CD4-positive, alpha-beta T cell treated with Interleukin-2 at 100 ng/mL for 4 hours (primary cell): ENCODE results near the gene POMGNT1.

Experiments
- DNase-seq: peaks from one replicate; pipeline ENCODE4 v3.0.0-alpha.2; 2020; ENCODE audit warnings: low spot score

The POMGNT1 gene

DNA sequence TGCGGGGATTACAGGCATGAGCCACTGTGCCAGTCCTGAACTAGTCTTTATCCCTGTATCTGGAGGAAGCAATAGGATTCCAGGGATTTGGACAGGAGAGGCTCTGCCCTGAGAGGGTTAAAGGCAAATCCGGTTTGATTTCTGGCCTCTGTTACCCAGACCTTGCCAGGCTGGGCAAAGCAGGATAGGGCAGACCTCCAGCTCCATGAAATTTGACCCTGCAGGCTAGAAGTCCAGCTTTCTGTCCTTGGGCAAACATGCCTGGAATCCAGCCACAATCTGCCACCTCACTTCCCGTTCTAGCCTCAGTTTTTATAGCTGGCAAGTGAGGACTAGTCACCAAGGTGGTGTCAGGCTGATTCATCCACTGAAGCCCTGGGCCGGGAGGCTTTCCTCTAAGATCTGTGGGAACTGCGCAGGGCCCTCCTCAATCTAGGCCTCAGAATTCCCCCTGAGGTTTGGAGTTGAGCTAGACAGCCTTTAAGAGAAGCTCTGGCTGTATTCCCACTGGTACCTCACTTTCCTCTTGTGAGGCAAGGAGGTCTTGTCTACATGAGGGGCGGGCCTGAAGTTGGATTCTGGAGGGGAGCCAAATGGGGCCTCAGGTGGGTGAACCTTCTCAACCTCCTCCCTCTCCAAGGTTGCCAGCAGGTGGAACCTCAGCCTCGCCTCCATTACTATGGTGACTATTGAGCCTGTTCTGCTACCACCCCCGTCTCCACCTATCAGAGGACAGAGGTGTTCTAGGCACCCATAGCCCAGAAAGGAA lies 15.0 kb downstream of the POMGNT1 start:
- no peak for DNase-seq

DNA sequence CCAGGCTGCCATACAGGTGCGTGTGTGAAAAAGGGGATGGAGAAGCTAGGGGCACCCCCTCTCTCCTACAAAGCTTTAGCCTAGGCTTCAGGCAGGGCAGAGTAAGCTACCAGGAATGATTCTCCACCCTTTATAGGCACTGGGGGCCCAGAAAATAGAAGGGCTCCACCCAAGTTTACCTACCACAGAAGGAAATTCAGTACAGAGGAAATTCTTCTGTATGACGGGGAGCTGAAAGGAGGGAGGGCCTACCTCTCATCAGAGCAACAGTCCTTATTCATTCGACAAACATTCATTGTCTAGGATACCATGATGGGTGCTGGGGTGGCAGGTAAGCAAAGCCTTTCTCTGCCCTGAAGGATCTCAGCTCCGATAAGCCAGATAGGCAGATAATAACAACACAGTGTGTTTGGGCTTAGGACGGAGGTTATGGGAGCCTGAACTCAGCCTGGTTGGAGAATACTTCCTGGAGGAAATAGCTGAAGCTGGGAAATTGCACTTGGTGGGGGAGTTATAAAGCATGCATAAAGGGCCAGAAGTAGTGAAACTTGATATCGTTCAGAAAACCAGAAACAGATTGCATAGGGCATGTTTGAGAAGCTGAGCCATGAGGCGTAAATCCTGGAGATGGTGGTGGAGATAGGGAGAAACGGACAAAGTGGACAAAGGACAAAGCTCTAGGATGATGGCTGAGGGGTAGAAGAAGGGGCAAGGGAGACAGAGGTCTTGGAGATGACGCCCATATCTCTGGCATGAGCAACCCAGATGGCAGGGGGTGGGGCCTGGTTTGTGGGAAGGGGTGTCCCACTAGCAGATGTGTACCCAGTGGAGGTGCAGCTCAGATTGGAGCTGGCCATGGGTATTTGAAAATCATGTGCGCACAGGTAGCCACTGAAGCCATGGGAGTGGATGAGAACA lies 16.6 kb downstream of the POMGNT1 start:
- DNase-seq, result no peak

DNA sequence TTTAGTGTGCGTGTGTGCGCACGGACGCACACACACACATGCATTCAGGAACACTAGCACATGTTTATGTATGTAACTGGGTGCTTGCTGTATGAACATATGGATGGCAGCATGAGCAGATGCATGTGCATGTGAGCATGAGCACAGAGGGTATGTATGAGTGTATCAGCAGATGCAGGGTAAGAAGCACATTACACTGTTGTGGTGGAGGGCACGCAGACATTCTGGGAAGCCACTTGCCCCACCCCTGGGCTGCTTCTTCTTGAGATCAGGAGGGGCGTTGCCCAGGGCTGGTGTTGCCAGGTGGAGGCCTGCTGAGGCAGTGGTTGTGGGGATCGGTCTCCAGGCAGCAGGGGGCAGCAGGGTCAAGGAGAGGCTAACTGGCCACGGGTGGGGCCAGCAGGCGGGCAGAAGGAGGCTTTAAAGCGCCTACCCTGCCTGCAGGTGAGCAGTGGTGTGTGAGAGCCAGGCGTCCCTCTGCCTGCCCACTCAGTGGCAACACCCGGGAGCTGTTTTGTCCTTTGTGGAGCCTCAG lies 18.1 kb downstream of the POMGNT1 start:
- DNase-seq, result no peak

DNA sequence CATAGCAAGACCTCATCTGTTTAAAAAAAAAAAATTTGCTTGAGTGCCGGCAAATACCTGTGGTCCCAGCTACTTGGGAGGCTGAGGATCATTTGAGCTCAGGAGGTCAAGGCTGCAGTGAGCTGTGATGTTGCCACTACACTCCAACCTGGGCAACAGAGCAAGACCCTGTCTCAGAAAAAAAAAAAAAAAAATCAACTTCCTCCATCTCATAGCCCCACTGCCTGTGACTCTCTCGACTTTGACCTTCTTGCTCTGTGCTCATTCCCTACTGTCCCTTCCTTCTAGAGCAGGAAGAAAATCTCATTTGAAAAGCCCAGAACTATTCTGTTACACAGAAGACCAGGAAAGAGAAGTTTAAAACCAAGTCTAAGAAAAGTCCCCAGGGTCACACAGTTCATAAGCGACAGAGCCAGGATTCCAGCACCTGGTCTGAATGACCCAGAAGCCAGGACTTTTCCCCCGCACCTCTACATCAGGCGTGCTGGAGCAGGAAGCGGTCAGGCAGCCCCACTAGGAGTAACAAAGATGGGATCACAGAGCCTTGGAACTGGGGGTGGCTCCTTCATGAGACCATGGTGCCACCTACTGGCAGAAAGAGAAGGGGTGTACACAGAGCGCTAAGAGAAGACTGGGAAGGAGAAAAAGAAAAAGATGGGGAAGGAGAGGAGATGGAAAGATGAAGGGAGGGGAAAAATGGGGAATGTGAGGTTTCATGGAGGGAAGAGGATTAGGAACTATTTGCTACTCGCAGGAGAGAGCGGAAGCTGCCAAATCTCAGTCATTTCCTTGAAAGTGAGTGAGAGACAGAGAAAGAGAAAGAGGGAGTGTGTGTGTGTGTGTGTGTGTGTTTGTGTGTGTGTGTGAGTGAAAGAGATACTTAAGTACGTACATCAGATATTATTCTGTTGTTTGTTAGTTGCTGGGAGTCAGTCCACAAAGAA lies 18.8 kb downstream of the POMGNT1 start:
- peak; percentile 72 for DNase-seq

DNA sequence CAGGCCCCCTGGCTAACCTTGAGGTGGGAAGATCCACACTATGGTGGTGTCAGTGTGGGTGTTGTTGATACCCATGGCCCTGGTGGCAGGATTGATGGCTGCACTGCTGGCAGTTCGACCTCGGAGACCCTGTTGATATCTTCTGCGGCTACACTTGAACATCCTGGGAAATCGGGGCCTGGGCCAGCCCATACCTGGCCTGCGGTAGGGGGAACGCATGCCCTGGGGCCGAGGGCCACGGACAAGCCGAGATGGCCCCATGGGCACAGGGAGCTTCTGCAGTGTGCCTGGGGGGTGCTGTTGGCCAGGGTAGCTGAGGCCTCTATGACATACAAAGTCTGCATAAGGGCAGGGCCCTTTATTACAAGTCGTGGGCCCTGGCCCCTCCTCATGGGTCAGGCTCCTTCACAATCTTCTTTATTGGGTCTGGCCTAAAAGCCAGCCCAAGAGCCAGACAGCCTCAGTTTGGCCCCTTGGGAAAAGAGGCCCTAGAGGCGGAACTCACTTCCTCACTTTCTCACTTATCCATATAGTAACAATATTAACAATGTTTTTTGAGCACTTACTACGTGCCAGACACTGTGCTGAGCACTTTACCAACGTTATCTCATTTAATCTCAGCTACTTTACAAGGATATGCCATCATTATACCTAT lies 21.9 kb downstream of the POMGNT1 start, which contains the start of gene P3R3URF:
Gene P3R3URF (minus strand): TSS at position 278 of the 655 bp plus-strand sequence. CDS start 17 bp downstream, at position 261.
- DNase-seq, result no peak

DNA sequence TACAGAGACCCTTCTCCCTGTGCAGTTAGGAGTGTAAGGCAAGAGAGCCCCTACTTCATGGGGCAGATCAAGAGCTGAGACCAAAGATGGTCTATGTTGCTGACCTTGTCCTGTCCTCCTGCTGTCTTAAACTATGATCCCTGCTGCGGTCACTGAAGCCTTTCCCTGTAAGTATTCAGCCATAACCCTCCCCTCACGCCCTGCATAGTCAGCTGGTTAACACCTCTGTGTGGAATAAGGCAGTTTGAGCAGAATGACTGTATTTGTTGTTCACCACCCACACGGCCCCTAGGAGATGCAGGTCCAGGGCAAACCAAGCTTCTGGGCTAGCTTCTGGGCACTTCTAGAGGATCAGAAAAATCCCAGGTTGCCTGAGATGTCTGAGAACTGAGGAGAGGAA lies 23.0 kb downstream of the POMGNT1 start:
- DNase-seq, result no peak

DNA sequence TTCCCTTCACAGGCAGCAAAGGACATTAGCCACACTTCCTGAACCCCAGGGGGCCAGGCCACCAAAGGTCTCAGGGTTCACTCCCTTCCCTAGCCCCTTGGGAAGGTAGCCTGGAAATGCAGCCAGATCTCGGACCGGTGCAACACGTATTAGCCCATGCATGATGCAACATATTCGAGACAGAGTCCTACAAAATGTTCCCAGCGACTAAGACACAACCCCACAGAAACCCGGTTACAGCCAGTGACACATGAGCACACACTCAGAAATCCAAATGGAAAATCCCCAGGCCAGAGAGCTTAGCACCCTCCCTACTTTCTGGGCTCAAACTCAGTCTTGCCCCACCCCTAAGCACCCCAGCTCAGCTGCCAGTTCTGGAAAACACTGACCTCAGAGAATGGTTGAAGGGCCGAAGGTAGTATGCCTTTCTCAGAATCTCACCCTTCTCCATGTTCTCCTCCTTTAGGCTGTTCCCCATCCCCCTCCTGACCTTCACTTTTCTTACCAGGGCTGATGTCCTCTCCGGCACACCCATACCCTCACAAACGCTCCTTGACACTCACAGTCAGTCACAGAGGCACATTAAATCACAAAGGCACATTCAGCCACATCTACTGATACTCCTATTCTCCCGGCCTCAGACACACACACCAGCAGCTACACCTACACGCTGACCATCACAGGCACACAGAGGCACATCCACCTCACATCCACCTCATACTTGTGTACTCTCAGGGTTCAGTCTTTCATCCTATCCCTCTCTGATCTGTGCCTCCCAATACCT lies 23.6 kb downstream of the POMGNT1 start, which contains the start of gene TSPAN1:
Gene TSPAN1 (plus strand): TSS at position 640 of the 784 bp plus-strand sequence. CDS start 6,021 bp downstream, outside the sequence.
- no peak for DNase-seq

DNA sequence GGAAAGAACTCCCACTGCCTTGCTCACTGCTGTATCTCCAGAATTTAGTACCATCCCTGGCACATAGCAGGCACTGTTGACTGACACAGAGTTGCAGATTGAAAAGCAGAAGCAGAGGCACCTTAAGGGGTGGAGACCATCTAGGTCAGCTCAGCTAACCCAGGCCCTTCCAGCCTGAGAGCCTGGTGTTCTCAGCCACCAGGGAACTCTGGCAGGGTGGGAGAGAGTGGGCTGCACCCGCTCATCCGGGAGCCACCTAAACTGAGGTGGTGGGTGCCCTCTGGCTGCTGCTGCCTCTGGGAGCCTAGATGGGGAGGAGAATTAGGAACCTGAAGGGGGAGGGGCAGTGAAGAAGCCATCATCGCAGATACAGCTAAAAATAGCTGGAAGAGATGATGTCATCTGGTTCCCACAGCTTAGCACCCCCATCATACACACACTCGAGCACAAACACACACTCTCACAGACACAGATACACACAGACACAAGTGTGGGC lies 24.8 kb downstream of the POMGNT1 start:
- DNase-seq, result no peak

DNA sequence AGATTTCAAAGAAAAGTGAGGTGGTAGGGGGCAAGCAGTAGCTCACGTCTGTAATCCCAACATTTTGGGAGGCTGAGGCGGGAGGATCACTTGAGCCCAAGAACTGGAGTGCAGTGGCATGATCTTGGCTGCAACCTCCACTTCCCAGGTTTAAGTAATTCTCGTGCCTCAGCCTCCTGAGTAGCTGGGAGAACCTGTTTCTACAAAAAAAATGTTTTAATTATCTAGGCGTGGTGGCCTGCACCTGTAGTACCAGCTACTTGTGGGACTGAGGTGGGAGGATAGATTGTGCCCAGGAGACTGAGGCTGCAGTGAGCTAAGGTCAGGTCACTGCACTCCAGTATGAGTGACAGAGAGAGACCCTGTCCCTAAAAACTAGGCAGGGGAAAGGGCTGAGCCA lies 25.9 kb downstream of the POMGNT1 start:
- no peak for DNase-seq

DNA sequence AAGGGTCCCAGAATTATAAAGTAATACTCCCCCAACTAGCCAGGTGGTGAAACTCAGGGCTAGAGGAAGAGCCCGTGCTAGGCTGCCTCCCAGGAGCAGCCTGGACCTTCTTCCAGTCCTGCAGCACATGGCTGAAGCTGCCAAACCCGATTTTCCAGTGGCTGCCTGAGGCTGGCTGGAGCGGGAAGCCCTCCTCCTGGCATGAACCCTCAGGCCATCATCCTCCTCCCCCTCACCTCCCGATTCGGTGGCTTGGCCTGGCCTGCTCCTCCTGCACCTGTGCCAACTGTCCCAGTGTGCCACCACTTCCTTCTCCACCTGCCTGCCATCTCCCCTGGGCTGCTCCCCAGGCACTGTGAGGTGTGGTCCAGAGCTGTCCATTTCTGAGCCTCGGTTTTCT lies 26.4 kb downstream of the POMGNT1 start:
- DNase-seq, result no peak

DNA sequence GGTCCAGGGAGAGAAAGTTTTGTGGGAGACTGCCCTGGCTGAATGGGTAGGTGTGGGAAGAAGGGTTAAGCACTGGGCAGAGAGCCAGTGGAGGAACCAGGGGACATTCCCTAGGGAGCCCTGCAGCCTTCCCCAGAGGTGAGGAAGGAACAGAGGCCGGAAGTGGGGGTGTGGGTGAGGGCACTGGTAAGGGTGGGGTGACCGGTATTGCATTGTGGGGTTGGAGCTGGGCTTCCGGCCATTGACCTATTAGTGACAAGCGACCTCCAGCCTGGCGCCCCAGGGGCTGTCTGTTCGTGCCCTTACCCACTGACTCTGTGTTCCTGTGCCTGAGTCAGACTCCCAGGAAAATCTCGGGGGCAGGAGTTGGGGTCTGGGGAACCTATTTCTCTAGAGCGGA lies 26.9 kb downstream of the POMGNT1 start:
- DNase-seq, result no peak

DNA sequence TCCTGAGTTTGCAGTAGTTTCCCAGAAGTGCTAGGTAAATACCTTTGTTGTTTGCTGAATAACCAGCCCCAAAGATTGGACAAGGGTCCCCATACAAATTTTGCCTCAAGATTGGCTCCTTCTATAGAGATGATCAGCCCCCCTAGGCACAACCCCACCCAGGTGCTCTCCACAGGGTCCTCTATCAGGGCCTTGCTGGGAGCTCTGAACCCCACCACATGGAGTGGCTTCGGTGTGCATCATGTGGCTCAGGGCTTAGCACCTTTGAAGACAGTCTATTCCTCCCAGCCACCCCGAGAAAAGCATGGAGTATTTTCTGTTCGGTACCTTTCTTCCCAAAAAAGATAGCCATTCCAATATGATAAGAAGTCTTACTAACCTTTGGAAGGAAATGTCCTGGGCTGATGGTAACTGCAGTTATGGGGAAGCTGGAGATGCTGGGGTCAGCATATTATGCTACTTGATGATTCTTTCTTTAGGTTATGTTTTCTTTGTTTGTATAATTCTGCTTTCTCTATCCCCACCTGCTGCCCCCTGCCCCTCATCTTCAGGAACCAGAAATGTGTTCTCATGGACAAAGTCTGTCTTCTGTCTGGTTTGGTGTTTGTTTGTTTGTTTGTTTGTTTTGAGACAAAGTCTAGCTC lies 28.3 kb downstream of the POMGNT1 start:
- no peak for DNase-seq

DNA sequence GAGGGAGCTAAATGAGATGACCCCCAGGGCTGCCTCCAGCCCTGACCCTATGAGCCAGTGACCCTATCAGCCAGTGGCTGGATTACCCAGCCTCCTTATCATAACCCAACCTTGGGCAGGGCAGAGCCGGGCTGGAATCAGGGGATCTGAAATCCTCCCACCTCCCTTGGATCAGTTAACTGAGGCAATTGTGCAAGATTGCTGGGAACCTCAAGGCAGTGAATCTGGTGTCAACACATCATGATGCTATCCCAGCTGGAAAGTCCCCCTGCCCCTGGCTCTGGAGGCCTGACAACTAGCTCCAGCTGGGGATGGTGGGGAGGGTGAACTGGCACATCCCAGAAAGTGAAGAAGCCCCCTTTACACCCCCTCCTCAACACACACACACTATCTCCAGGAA lies 29.8 kb downstream of the POMGNT1 start:
- no peak for DNase-seq

DNA sequence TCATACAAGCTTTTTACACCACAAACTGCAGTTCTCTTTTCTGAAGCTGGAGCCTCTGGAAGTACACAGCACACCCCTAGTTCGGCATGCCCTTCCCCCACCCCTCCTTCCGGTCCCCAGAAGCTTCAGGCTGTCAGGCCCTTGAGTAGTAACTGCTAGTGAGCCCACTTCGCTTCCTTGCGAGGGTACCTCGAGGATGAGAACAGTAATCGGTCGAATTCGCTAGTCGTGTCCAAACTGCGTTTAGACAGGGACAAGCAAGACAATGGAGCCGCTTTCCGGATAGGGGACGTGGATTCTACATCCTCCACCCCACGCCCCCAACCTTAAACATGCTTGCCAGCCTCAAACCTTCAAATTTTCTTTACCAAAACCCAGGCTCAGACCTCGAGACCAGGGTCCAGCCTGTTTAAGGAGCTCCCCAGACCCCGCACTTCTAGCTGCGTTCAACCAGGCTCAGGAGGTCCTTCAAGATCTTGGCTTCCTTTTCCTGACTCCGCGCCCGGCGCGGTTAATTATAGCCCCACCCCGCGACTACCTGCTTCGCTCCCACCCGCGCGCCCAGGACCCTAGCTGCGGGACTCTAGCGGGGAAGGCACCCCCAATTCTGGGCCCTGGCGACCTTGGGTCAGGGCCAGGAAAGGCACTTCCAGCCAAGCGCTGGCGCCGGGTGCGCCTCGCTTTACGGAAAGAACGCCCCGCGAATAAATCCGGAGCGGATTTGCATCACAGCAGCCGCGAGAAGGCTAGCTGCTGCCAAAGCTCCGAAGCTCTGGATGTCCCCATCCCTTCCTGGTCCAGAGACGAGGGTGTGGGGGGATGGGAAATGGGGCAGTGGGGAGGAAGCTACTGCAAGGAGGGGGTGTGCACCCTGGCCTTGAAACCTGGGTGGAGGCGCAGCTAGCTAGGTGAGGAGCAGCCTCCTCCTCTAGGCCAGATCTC lies 31.4 kb downstream of the POMGNT1 start:
- peak; percentile 32 for DNase-seq

DNA sequence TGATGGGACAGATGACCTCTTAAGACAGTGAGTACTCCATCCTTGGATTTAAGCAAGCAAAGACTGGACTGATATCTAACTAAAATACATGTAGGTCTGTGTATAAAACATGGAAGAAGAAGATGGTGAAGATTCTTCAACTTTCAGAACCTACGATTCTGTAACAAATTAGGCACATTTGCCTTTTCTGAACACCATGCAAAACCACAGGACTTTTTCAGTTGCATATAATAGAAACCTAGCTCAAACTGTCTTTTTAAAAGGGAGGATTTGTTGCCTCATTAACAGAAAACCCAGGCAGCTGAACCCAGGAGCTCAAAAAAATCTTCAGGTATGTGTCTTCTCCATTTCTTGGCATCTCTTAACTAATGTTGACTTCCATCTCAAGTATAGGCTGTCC lies 38.0 kb downstream of the POMGNT1 start:
- DNase-seq, result no peak

DNA sequence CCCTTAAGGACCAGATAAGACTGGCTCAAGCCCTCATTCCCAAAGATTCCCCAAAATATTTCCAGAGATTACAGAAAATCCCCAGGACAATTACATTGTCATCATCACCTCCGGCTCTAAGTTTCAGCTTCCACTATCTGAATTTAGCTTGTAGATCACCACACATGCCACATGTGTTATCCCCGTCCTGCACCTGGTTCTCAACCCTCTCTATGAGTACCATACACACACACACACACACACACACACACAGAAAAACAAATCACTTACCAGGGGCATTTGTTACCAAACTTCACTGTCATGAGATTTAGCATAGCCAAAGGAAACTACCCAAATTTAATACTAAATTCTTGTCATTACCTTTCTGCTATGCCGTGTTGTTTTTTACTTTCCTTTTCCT lies 38.7 kb downstream of the POMGNT1 start:
- no peak for DNase-seq

DNA sequence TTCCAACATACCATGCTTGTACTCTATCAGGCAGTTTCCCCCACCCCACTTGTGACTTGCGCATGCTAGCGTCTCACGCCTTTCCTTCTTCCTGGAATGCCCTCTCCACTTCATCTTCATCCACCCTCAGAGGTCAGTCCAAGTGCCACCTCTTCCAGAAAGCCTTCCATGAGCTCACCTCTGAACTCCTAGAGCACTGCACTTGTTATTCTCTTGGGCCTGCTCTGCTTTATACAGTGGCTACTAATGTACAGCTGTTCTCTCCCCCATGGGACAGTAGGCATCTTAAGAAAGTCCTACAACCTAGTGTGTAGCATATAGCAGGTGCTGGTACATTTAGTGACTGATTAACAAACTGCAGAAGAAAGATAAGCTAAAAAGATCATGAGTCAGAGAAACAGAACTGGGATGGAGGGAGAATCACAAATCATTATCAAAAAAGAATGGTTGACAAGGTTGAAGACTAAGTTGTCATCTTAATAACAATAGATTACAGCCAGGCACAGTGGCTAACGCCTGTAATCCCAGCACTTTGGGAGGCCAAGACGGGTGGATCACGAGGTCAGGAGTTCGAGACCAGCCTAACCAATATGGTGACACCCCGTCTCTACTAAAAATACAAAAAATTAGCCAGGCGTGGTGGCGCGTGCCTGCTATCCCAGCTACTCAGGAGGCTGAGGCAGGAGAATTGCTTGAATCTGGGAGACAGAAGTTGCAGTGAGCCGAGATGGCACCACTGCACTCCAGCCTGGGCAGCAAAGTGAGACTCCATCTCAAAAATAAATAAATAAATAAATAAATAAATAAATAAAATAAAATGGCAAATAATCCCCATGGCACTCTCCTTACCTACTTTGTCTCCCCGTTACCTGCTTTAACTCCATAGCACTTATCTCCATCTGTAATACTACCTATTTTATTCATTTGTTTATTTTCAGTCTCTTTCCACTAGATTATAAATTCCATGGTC lies 39.6 kb downstream of the POMGNT1 start:
- no peak for DNase-seq
